ENCODE data around the gene NR1D1.
"Not testable (repeated sequence)": the region's sequence is repeated elsewhere in the genome, so short reads cannot be mapped to it uniquely, and the experiment has no call there.

Gene NR1D1

GRCh38 chr17:40100419-40100668 is at the start of gene NR1D1:
NR1D1 (minus strand) TSS chr17:40100589; CDS start chr17:40100094, 495 bp downstream.
- in situ Hi-C loops (cut with MboI; ENCODE audit: low sequenced_read_pairs) = no loop called here

- in situ Hi-C loops (cut with MboI; ENCODE audit: low sequenced_read_pairs) = no loop called here
These were observed 48.1 kb upstream of the NR1D1 start for GRCh38 chr17:40148527-40148926.

GRCh38 chr17:40145476-40145875 is 45.1 kb upstream of the NR1D1 start:
- in situ Hi-C loops (cut with MboI; ENCODE audit: low sequenced_read_pairs) = no loop called here

- in situ Hi-C loops (cut with MboI; ENCODE audit: low sequenced_read_pairs) = not testable (repeated sequence)
These were observed 42.8 kb upstream of the NR1D1 start for GRCh38 chr17:40143166-40143565.

- in situ Hi-C loops (cut with MboI; ENCODE audit: low sequenced_read_pairs) = no loop called here
These were observed 39.2 kb upstream of the NR1D1 start for GRCh38 chr17:40139566-40140058.

- in situ Hi-C loops (cut with MboI; ENCODE audit: low sequenced_read_pairs) = no loop called here
These were observed 35.4 kb upstream of the NR1D1 start for GRCh38 chr17:40135817-40136216.

GRCh38 chr17:40134184-40134583 is 33.8 kb upstream of the NR1D1 start:
- in situ Hi-C loops (cut with MboI; ENCODE audit: low sequenced_read_pairs) = no loop called here

GRCh38 chr17:40130352-40131042 is 30.1 kb upstream of the NR1D1 start:
- in situ Hi-C loops (cut with MboI; ENCODE audit: low sequenced_read_pairs) = no loop called here

GRCh38 chr17:40129498-40129897 is 29.1 kb upstream of the NR1D1 start:
- in situ Hi-C loops (cut with MboI; ENCODE audit: low sequenced_read_pairs) = no loop called here

- in situ Hi-C loops (cut with MboI; ENCODE audit: low sequenced_read_pairs) = no loop called here
These were observed 24.1 kb upstream of the NR1D1 start for GRCh38 chr17:40124279-40125141.

- in situ Hi-C loops (cut with MboI; ENCODE audit: low sequenced_read_pairs) = no loop called here
These were observed 23.4 kb upstream of the NR1D1 start for GRCh38 chr17:40123811-40124114.

- in situ Hi-C loops (cut with MboI; ENCODE audit: low sequenced_read_pairs) = no loop called here
These were observed 22.8 kb upstream of the NR1D1 start for GRCh38 chr17:40122999-40123810.

- in situ Hi-C loops (cut with MboI; ENCODE audit: low sequenced_read_pairs) = no loop called here
These were observed 22.0 kb upstream of the NR1D1 start for GRCh38 chr17:40122136-40122998.

GRCh38 chr17:40121181-40122135 is 21.1 kb upstream of the NR1D1 start, which contains the start of gene MSL1:
MSL1 (plus strand) TSS chr17:40121971; CDS start chr17:40122613, 642 bp downstream.
- in situ Hi-C loops (cut with MboI; ENCODE audit: low sequenced_read_pairs) = no loop called here

- in situ Hi-C loops (cut with MboI; ENCODE audit: low sequenced_read_pairs) = no loop called here
These were observed 14.7 kb upstream of the NR1D1 start for GRCh38 chr17:40115101-40115436.

GRCh38 chr17:40113907-40114245 is 13.5 kb upstream of the NR1D1 start:
- in situ Hi-C loops (cut with MboI; ENCODE audit: low sequenced_read_pairs) = no loop called here

- in situ Hi-C loops (cut with MboI; ENCODE audit: low sequenced_read_pairs) = no loop called here
These were observed 12.9 kb upstream of the NR1D1 start for GRCh38 chr17:40113110-40113906.

- in situ Hi-C loops (cut with MboI; ENCODE audit: low sequenced_read_pairs) = no loop called here
These were observed 12.3 kb upstream of the NR1D1 start for GRCh38 chr17:40112718-40113109.

GRCh38 chr17:40112191-40112711 is 11.9 kb upstream of the NR1D1 start:
- in situ Hi-C loops (cut with MboI; ENCODE audit: low sequenced_read_pairs) = no loop called here
